8988T (cell line): ENCODE data around the gene GP9.
"Not testable (repeated sequence)": the region's sequence is repeated elsewhere in the genome, so short reads cannot be mapped to it uniquely, and the experiment has no call there.

ENCODE experiments used
- DNase-seq: peaks from one replicate; pipeline ENCODE4 v3.0.0; 2011

The GP9 gene

DNA sequence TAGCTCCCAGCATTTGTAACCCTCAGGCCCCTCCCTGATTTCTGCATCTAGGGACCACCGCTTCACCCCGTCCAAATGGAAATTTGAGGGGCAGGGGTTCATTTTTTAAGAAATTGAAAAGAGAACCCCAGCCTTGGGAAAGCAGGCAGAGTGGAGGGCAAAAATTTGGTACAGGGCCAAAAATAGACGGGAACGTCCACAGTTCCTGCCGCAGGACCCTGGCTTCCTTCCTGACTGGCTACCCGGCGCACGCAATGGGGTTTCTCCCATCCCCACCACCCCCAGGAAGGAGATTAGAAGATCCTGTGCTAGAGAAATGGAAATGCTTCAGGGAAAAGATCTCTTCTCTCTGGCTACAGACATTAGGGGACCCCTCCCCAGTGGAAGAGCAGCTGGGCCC is 20.9 kb downstream of the GP9 start:
- no peak for DNase-seq

DNA sequence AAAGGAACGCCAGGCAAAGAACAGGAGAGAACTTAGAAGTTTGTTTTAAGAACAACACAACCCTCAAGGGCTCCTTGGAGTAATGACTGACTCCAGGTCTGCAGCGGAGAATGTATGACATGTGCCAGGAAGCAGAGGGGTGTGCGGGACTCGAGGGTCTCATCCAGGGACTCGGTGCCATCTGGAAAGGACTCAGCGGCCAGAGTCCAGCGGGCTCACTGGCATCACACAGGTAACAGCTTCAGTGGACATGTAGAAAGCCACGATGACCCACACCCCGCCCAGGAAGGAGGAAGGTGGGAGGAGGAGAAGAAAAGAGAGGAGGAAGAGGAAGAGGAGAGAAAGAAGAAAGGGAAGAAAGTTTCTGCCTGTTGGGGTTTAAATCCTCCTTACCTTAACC is 21.4 kb downstream of the GP9 start:
- DNase-seq: no peak

DNA sequence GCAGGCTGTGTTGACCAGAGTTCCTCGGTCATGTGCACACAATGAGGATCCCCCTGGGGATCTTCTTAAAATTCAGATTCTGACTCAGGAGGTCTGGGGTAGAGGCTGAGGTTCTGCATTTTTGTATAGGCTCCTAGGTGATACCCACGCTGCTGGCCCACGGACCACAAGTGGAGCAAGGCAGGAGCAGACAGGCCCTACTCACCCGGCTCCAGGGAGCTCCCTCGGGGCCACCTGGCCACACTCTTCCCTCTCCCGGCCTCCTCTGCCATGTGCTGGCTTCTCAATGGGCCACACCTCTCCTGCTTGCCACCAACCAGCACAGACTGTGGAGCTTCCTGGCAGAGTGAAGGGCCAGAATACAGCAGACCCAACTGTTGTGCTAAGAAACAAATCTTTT is 23.9 kb downstream of the GP9 start:
- DNase-seq: no peak

DNA sequence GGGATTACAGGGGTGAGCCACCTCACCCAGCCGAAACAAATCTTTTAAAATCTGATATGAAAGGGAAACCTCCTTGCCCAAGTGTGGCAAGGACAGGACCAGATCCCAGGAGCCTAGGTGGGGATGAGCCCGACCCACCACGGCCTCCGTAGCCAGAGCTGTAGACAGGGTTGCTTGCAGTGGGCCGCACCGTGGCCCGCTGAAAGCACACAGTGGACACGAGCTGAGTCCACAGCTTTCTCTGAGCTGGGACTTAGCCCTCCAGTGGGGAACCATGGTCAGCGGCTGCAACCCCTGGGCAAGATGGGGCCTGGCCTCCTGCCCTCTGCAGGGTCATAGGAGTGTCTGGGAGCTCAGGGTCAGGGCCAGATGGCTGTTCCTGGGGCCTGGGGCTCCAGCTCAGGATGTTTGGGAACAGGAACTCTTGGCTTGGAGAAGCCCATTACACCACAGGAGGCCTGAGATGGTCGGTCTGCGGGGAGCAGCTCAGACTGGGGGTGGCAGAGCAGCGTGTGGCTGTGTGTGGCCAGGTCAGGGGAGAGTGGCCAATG is 24.7 kb downstream of the GP9 start:
- no peak for DNase-seq

DNA sequence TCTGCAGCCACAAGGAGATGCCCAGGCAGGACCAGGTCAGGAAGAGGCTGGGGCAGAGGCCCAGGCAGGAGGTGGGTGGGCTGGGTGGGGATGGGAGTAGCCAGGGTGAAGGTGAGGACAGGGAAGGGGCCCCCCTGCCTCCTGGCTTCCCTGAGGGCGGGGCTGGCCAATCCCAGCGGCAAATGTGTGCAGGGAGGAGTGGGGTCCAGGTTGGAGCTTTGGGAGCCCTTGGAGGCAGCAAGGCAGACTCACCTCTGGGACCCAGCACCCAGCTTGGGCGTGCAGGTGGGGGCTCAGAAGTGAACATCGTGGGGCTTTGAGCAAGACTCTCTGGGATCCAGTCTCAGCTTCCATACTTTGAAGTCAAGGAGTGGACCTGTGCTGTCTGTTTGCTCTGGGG is 25.2 kb downstream of the GP9 start:
- DNase-seq: no peak

DNA sequence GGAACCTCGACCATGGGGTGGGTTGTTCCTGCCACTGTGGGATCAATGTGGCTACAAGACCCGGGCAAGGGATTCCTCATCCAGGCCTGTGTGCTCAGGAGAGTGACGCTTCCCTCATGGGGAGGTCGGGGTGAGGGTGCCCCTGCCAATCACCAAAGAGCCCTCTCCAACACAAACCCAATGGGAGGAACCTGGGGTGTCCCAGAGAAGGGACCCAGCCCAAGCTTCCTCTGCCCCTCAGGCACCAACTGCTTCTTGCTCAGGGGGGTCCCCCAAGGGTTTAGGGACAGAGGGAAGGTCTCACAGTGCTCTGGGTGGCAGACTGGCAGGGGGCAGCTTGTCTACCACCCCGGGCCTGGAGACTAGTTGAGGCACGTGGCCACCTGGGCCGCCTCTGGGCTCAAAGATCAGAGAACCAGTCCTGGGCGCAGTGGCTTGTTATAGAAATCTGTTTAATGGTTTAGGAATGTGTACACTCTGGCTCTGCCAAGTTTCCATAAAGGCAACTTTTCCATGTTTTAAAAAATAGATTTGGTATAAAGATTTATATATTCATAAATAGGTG is 26.6 kb downstream of the GP9 start:
- no peak for DNase-seq

DNA sequence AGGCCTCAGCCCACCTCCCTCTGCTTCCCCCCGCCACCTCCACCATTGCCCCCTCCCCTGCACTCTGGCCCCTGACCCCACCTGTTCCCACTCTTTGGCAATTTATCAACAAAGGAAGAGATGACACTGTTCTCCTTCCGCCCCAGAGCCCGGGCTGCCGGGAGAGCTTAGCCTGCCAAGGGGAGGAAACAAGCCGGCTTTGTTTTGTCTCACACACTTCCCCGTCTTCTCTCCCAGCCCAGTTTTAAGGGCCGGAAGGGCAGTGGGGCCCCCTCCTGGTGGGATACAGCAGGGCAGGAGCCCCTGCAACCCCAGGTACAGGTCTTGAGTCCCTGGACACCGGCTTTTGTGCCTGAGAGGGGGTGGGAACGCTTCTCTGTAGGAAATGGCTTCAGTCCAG is 27.3 kb downstream of the GP9 start:
- not testable (repeated sequence) for DNase-seq

DNA sequence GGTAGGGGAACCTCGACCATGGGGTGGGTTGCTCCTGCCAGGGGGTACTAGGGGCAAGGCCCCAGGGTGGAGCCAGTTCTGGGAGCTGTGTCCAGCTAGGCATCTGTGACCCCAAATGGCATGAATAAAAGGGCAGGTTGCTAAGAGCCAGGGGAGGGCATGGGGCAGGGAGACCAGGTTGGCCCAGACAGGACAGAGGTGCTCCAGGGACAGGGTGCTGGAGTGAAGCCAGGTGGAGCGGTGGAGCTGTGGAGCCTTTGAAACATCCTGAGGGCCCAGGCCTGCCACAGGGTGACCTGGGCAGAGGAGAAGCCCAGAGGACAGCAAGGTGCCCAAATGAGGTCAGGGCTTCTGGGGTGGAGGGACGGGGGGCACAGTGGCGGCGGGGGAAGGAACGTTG is 27.7 kb downstream of the GP9 start:
- DNase-seq: not testable (repeated sequence)

DNA sequence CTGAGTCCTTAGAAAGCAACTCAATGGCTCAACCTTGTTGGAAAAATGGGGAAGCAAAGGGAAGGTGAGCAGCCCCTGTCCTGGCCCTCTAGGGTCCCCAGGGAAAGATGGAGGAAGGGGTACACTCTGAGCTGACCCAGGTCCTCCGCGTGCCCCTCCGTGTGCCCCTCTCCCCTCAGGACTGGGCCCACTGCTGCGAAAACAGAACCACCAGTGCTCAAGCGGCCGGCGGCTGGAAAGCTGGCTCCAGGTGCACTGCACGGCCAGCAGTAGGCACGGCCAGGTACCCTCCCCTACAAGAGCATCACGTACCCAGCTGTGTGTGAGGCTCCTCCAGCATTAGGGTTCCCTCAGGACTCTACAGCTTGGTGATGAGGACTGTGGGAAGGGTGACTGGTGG is 34.7 kb downstream of the GP9 start:
- no peak for DNase-seq

DNA sequence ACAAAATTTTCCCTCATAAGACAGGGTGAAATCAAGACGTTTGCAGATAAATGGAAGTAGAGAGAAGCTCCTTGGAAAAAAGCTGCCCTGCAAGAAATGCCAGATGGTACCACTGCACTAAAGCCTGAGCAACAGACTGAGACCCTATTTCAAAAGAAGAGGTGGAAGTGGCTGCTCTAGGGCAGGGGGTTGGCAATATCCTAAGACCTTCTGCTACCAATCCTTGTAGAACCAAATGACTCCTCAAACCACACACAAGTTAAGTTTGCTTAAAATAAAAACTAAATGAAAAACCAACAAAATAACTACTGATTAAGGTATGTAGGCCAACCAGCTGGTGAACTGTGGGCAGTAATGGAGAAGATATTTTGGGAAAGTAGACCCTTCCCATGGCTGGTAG is 39.7 kb downstream of the GP9 start:
- DNase-seq: no peak

DNA sequence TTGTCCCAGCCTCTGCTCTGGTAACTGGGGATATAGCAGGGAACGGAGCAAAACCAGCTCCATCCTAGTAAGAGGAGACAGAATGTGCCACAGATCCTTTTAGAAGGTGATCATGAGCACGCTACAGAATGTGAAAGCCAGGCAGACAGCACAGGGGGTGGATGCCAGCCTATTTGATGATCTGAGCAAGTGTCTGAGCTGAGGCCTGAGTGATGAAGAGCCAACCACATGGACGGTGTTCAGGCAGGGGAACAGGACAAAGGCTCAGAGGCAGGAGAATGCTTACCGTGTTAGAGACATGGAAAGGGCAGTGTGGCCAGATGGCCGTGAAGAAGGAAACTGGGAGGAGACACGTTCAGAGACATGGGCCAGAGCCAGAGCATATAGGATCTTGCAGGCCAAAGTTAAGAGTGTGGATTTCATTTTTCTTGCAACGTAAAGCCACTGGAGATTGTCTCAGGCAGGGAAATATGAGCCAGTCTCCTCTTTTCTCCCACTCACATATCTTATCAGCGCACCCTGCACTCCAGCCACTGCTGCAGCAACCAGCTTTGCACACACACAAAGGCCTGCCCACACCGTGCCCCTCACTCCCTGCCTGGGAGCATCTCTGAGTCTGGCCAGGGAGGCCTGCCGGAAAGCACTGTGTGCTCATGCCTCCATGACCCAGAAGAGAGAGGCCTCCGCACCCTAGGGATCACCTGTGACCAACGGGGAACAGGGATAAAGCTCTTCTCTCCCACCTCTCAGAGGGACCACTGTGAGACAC is 41.0 kb downstream of the GP9 start:
- DNase-seq: no peak

DNA sequence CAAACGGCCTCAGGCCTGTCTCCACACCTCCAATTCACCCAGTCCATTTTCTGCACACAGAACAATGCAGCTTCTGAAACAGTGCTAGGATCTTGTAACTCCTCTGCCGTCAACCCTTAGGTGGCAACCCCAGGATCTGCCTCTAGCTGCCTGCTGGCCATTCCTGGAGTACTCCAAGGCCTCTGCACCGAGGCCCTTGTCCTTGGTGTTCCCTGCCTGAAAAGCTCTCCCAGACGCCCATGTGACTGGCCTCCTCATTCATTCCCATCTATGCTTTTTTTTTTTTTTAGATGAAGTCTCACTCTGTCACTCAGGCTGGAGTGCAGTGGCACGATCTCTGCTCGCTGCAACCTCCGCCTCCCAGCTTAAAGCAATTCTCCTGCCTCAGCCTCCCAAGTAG is 42.7 kb downstream of the GP9 start:
- no peak for DNase-seq

DNA sequence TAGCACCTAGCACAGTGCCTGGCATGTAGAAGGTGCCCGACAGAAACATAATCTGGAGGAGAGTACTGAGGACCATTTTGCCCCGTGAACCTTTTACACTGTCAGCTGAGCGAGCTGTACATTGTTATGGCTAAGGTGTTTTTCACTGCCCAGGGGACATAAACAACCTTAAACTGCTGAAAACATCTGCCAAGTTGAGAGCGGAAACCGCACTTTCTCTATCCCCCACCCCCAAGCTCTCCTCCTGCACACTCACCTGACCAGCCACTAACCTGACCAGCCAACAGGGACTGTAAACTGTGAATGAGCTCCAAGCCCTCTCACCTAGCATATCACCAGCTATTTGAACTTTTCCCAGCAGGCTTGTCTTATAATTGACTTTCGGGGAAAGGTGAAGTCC is 43.5 kb downstream of the GP9 start:
- no peak for DNase-seq

DNA sequence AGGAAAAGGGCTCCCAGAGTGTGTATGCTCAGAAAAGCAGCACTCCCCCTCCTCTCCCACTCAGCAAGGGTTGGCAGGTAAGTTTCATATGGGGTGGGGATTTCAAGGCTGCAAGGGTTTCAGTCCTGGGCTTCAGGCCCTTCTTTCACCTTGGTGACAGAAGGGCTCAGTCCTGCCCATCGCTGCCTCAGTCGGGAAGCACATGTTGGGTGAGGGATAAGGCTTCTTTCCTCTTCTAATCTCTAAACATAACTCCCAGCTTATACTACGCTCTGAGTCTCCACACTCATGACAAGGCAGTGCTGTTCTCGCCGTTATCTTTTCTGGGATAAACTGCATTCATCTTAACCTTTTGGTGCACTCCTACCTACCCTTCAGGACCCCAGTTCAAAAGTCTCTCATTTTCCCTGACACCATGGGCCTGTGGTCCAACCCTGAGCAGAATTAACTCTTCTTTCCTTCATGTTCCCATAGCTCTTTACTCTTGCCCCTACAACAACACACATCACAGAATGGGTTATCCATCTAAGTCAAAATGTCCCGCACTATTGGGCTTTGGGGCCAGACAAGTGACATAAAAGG is 44.0 kb downstream of the GP9 start:
- no peak for DNase-seq

DNA sequence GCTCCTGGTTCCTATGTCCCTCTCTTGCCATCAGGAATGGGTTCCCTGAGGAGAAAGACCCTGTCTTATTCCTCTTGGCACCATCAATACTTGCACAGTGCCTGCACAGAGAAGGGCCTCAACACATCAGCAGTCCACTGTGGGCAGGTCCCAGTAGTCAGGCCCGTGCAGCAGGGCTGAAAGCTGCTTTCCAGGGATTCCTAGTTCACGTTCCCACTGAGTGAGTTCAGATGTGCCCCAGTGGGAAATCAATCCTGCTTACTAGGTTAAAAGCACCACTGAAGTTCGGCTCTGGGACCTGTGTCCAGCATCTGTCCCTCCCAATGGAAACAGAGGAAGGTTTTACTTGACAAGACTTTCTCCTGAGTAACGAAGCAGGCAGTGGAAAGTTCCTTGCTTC is 45.3 kb downstream of the GP9 start:
- DNase-seq: no peak

DNA sequence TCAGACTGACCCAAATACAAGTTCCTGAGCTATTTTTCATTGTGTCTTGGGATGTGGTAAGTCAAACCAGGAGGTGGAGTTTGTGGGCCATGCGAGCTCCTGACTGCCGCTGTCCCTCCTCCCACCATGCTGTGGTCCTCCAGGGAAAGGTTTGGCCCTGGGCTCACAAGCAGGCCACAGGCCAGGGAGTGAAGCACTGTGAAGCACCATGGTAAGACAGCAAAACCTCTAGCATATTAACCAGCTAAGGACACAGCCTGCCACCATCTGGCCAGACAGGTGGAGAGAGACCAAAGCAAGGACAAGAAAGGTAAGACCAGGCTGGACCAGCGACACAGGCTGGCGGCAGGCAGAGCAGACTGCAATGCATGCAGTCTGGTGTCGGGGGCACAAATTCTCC is 45.7 kb downstream of the GP9 start:
- no peak for DNase-seq

DNA sequence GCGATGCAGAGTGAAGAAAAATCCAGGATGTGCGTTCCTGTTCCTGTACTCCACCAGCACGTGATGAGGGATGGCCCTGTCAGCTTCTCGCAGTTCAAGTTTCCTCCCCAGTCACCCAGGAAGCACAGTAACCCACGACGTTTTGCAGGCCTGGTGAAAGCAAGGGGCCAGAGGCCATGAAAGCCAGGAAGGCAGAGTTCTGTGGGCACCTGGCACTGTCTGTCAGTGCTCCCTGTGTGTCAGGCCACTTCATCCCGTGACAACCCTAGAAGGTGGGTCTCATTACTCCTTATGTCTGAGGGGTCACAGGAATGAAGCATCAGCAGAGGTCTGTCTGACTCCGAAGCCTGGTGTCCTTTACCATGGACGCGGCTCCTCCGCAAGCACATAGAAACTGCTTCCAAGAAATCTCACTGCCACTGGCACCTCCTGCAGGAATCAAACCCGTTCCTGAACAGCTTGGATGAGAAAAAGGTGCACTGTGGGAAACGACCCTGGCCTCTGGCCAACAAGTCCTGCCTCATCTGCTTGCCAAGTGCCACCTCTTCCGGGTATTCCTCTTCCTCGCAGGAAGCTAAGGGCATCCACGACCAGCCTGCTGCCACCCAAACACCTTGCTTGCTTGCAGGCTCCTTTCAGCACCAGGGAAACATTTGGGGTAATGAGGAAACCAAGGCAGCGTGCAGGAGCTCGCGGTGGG is 46.4 kb downstream of the GP9 start:
- DNase-seq: no peak

DNA sequence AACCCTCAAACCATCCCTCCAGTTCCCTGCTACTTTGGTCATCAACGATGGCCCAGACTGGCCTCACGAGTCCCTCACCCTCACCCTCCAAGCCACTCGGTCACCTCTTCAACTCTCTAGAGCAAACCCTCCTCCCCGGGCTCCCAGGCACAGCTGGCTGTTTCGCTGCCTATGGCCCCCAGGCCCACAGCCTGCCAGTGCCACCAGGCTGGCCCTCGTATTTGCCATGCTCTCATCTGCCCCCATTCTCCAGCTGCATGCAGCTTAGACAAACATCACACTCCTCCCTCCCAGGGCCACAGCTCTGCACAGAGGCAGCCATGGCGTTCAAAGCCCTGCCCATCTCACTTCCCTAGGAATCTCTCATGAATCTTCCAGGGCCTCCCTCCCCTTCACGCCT is 47.2 kb downstream of the GP9 start:
- DNase-seq: no peak

DNA sequence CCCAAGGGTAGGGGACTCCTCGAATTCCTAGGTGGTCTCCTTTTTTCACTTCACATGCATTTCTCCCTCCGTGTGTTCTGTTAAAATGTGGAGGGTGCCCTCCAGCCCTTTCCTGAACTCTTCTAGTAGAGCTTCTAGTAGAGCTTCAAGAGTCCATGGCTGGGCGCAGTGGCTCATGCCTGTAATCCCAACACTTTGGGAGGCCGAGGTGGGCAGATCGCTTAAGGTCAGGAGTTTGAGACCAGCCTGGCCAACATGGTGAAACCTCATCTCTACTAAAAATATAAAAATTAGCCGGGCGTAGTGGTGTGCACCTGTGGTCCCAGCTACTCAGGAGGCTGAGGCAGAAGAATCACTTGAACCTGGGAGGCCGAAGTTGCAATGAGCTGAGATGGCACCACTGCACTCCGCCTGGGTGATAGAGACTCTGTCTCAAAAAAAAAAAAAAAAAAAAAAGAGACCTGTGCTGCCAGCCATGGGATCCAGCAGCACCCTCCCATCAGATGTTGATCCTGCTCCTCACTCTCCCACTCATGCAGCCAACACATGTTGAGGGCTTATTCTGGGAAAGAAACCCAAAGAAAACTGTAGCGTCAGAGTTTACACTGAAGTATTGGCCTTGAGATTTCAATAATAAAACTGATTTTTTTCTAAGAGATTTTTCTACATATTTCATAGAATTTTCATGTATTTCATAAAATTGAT is 50.6 kb downstream of the GP9 start:
- DNase-seq: not testable (repeated sequence)
